Measurements from ENCODE around the gene NEB.
"Not testable (repeated sequence)": the region's sequence is repeated elsewhere in the genome, so short reads cannot be mapped to it uniquely, and the experiment has no call there.

Gene NEB

GRCh38 chr2:151614606-151615306 is 119.5 kb downstream of the NEB start:
- peak; percentile 34 for TF ChIP-seq CTCF (conservative IDR thresholded peaks at IDR 0.05; ENCODE audit: low read depth, low read length)
- DNase-seq (ENCODE audit: low read depth): no peak
- H3K4me3 ChIP-seq (ENCODE audit: low read length): no peak overlapping the region

- no peak for DNase-seq (ENCODE audit: low read depth)
- TF ChIP-seq CTCF (conservative IDR thresholded peaks at IDR 0.05; ENCODE audit: low read depth, low read length): no peak
- H3K4me3 ChIP-seq (ENCODE audit: low read length): no peak overlapping the region
Measured at GRCh38 chr2:151614159-151614558, 120.1 kb downstream of the NEB start.

GRCh38 chr2:151611351-151611750 is 122.9 kb downstream of the NEB start:
- TF ChIP-seq CTCF (conservative IDR thresholded peaks at IDR 0.05; ENCODE audit: low read depth, low read length): no peak
- no peak overlapping the region for H3K4me3 ChIP-seq (ENCODE audit: low read length)
- DNase-seq (ENCODE audit: low read depth): no peak

GRCh38 chr2:151610310-151610709 is 124.0 kb downstream of the NEB start:
- TF ChIP-seq CTCF (conservative IDR thresholded peaks at IDR 0.05; ENCODE audit: low read depth, low read length): no peak
- no peak for DNase-seq (ENCODE audit: low read depth)
- H3K4me3 ChIP-seq (ENCODE audit: low read length): no peak overlapping the region

GRCh38 chr2:151609705-151610104 is 124.6 kb downstream of the NEB start:
- DNase-seq (ENCODE audit: low read depth): no peak
- H3K4me3 ChIP-seq (ENCODE audit: low read length): no peak overlapping the region
- TF ChIP-seq CTCF (conservative IDR thresholded peaks at IDR 0.05; ENCODE audit: low read depth, low read length): no peak

DNA sequence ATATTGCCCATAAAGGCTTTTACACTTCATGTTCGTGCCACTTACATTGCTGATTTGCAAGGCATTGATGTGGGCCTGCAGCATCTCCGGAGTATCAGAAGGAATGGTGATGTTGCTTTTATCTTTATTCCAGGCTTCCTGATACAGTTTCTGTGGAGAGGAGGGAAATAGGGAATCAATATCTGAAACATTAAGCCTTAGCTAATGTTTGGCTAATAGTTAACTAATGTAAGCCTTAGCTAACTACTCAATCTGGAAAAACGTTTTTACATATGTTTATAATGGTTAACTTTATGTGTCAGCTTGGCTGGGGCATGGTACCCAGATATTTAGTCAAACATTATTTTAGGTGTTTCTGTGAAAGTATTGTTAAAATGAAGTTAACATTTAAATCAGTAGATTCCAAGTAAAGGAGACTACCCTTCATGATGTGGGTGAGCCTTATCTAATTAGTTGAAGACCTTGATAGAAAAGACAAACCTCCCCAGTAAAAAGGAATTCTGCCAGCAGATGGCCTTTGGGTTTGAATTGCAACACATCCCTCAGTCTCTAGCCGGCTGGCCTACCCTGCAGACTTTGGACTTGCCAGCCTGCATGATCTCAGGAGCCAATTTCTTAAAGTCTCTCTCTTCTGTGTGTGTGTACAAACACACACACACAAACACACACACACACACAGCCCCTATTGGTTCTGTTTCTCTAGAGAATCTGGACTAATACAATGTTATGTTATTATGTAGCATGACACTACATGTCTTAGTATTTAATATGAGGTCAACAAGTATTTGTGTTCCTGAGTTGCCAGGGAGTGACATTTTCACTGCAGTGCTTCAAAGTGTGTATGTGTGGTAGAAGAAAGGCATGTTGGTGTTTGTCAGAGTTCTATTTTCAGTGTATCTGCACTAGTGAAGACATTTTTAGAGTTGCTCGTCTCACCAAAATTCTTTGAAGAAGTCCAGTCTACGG is 126.5 kb downstream of the NEB start:
- DNase-seq (ENCODE audit: low read depth); H3K4me3 ChIP-seq (ENCODE audit: low read length): not testable (repeated sequence)

DNA sequence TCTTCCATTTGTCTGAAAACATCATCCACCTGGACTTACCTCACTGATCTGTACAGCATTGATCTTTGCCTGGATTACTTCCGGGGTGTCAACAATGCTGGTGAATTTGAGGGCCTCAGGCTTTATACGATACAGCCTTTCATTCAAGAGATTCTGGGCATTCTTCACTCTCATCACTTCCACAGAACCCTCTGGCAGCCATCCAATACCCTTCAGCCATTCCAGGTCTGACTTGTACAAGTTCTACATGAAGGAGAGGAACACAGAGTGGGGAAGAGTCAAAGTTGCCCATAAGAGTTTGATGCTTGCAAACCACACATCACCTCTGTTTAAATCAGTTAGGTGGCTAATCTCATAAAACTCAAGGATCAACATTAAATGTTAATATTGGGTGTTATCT is 130.7 kb downstream of the NEB start:
- H3K4me3 ChIP-seq (ENCODE audit: low read length); DNase-seq (ENCODE audit: low read depth): not testable (repeated sequence)

GRCh38 chr2:151602402-151602801 is 131.9 kb downstream of the NEB start:
- not testable (repeated sequence) for DNase-seq (ENCODE audit: low read depth); H3K4me3 ChIP-seq (ENCODE audit: low read length)

- not testable (repeated sequence) for DNase-seq (ENCODE audit: low read depth); H3K4me3 ChIP-seq (ENCODE audit: low read length)
Measured at GRCh38 chr2:151601803-151602202, 132.5 kb downstream of the NEB start.

- H3K4me3 ChIP-seq (ENCODE audit: low read length); DNase-seq (ENCODE audit: low read depth): not testable (repeated sequence)
Measured at GRCh38 chr2:151596903-151597608, 137.2 kb downstream of the NEB start.

GRCh38 chr2:151591908-151592255 is 142.4 kb downstream of the NEB start:
- H3K4me3 ChIP-seq (ENCODE audit: low read length); DNase-seq (ENCODE audit: low read depth): not testable (repeated sequence)

- not testable (repeated sequence) for H3K4me3 ChIP-seq (ENCODE audit: low read length); DNase-seq (ENCODE audit: low read depth)
Measured at GRCh38 chr2:151591250-151591907, 142.9 kb downstream of the NEB start.
